Gastrocnemius medialis (tissue), 4 donors: ENCODE measurements around the gene VAV2.

Experiments used
- CTCF ChIP-seq, 5 experiments: fragments of 450-650 bp in 3 of 5; fragments of 200-600 bp in 2 of 5; sonication (generic) in 2 of 5; IDR thresholded peaks in 4 of 5; conservative IDR thresholded peaks in 1 of 5; 1 replicate in 4 of 5; 2 replicates in 1 of 5; pipeline ENCODE4 v1.5.1; 2016 to 2019; ENCODE audit warnings: antibody characterized with exemption in 5 of 5, mild to moderate bottlenecking in 3 of 5, moderate library complexity in 3 of 5
- POLR2A ChIP-seq, 2 donors: fragments of 450-650 bp; IDR thresholded peaks; one replicate each; pipeline ENCODE4 v1.6.1; 2017; ENCODE audit warnings: antibody characterized with exemption in 2 of 2, mild to moderate bottlenecking in 2 of 2, moderate library complexity in 2 of 2

GRCh38 chr9:134026981-134027380, 34.9 kb upstream of the VAV2 start:
- TF ChIP-seq CTCF (IDR thresholded peaks at IDR 0.05 in 4 of 5, conservative IDR thresholded peaks at IDR 0.05 in 1 of 5) (no peak), POLR2A (IDR thresholded peaks at IDR 0.05) (no peak)
